Measurements from ENCODE around the gene ATP10B.

DNA sequence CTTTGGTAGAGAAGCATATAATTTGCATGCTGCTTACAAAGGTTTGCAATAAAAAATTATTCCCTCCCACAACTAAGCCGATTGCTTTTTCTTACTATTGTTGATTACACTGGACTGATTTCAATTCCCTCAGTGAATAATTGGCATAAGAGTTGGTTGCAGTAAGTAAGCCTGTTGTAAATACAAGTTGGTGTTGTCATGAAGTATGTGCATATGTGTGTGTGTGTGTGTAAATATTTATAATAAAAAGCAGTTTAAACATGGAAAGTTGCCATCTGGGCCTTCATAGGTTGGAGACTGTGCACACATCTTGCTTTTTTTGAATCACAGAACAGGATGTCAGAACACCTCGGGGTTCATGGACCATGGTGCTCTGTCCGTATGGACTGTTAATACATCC, 131.2 kb downstream of the ATP10B start:
- TF ChIP-seq MXI1 (IDR thresholded peaks at IDR 0.05; ENCODE audit: low read depth, low read length) (no peak), EZH2phosphoT487 (IDR thresholded peaks at IDR 0.05; ENCODE audit: borderline replicate concordance, low read depth) (no peak), GATA2 (CRISPR knock-in tag; IDR thresholded peaks at IDR 0.05) (no peak), EP300 (IDR thresholded peaks at IDR 0.05; ENCODE audit: borderline replicate concordance in 1 of 2, low read depth in 1 of 2, low read length in 1 of 2) (no peak), SMC3 (IDR thresholded peaks at IDR 0.05; ENCODE audit: low read depth, low read length) (no peak), RAD21 (IDR thresholded peaks at IDR 0.05; ENCODE audit: low read length) (no peak), TAF1 (IDR thresholded peaks at IDR 0.05; ENCODE audit: borderline replicate concordance, low read depth, low read length) (no peak), POLR2AphosphoS5 (IDR thresholded peaks at IDR 0.05; ENCODE audit: low read depth, low read length) (no peak), FOXJ3 (CRISPR knock-in tag; IDR thresholded peaks at IDR 0.05) (no peak)
- TF ChIP-seq, protein P1, sequence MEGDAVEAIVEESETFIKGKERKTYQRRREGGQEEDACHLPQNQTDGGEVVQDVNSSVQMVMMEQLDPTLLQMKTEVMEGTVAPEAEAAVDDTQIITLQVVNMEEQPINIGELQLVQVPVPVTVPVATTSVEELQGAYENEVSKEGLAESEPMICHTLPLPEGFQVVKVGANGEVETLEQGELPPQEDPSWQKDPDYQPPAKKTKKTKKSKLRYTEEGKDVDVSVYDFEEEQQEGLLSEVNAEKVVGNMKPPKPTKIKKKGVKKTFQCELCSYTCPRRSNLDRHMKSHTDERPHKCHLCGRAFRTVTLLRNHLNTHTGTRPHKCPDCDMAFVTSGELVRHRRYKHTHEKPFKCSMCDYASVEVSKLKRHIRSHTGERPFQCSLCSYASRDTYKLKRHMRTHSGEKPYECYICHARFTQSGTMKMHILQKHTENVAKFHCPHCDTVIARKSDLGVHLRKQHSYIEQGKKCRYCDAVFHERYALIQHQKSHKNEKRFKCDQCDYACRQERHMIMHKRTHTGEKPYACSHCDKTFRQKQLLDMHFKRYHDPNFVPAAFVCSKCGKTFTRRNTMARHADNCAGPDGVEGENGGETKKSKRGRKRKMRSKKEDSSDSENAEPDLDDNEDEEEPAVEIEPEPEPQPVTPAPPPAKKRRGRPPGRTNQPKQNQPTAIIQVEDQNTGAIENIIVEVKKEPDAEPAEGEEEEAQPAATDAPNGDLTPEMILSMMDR (IDR thresholded peaks at IDR 0.05), result no peak

Data from SK-N-SH (cell line).